Measurements from ENCODE around the gene VSX2.

Gene VSX2

DNA sequence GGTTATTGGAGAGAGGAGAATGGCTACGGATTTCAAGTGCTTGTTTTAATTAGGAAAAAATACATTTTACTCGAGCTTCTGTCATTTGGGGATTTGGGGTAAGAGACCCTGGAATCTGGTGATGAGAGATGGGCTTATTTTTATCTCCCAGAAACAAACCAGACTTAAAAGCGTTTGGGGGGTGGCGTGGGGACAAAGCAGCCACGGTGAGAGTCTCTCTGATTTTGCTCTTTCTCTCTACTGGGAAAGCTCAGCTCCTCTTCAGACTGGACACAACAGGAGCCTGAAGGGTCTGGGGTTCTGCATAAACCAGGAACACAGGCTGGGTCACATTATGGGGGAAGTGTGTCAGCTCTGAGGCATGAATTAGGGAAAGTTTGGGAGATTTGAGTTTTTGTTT lies 3.8 kb downstream of the VSX2 start:
- peaks cover 34% of the 10 kb centered on the region for H3K4me1 Mint-ChIP-seq
- ATAC-seq, result no peak
- H3K27ac Mint-ChIP-seq, result no peak overlapping the region
- peaks cover 90% of the 10 kb centered on the region for H3K27me3 Mint-ChIP-seq
- H3K4me3 Mint-ChIP-seq, result no peak overlapping the region
- no peaks in the 10 kb centered on the region for H3K36me3 Mint-ChIP-seq
- no peaks in the 10 kb centered on the region for H3K9me3 Mint-ChIP-seq

DNA sequence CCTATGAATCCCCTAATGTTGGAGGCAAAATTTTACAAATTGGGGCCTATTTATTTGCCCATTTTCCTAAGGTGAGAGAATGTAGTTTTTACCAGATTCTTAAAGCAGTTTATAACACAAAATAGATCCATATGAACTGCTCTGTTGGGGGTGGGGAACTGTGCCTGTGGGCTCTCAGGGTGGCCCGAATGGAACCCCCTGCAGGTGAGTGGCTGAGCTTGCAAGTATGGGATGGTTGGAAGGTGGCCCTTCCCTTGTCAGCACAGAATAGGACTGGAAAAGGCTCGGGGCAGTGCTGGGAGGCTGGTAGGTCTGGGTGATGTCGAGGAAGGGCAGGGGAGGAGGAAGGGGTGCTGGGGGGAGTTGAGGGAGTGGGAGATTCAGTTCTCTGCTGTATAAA lies 4.9 kb downstream of the VSX2 start:
- ATAC-seq, result no peak
- Mint-ChIP-seq H3K27me3 (peaks cover 80% of the 10 kb centered on the region), H3K36me3 (no peaks in the 10 kb centered on the region), H3K4me3 (no peak overlapping the region), H3K9me3 (no peaks in the 10 kb centered on the region), H3K27ac (no peak overlapping the region), H3K4me1 (peaks cover 34% of the 10 kb centered on the region)

DNA sequence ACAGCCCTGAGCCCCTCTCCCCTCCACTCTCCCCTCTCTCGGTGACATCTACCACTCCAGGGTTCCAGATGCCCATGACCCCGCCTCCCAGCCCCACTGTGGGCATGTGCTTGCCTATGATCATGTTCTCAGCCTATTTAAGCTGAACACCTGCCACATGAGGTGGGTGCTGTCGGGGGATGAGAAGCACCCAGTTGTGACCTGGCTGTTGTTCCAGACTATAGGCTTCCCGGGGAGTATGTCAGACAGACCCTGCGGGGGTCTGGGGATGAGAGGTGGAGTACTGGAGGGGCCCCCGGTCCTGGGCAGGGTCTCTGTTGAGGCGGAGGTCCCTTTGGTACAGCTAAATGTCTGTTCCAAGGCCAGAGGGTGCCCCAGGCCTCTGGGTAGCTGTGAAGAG lies 6.0 kb downstream of the VSX2 start:
- Mint-ChIP-seq H3K36me3 (no peaks in the 10 kb centered on the region), H3K9me3 (no peaks in the 10 kb centered on the region), H3K4me1 (peaks cover 31% of the 10 kb centered on the region), H3K27ac (no peak overlapping the region), H3K27me3 (peaks cover 70% of the 10 kb centered on the region), H3K4me3 (no peak overlapping the region)
- ATAC-seq, result no peak

DNA sequence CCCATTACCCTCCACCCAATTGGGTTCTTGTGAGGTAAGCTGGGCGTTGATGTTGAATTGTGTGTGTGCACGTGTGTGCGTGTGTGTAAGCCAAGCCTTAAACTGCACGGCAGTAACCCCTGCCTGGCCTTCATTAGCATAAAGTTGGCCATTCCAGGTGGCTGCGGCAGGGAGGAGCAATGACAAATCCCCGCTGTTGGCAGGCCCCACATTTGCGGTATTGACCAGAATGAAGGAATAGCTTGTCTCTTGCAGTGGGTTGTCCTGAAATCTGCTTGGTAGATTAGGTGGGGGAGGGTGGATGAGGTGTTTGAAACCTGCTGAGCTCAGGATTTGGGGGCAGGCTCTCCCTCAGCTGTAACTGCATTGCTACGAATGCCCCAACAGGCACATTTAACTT lies 7.3 kb downstream of the VSX2 start:
- Mint-ChIP-seq H3K36me3 (no peaks in the 10 kb centered on the region), H3K27me3 (peaks cover 61% of the 10 kb centered on the region), H3K4me1 (peaks cover 21% of the 10 kb centered on the region), H3K4me3 (no peak overlapping the region), H3K9me3 (no peaks in the 10 kb centered on the region), H3K27ac (no peak overlapping the region)
- no peak for ATAC-seq

DNA sequence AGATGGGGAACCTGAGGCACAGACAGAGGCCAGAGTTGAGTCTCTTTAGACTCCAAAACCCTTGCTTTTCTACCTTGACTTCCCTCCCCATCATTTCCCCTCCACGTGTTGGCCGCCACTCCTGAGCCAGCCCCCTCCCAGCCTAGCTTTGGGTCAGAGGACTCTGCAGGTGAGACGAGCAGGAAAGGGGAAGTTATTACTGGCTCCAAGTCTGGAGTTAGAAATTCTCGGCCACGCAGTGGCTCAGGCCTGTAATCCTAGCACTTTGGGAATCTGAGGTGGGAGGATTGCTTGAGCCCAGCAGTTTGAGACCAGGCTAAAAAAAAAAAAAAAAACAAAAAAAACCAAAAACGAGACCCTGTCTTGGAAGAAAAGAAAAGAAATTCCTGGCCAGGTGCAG lies 8.8 kb downstream of the VSX2 start:
- H3K4me1 Mint-ChIP-seq, result peaks cover 10% of the 10 kb centered on the region
- H3K4me3 Mint-ChIP-seq, result no peak overlapping the region
- H3K27ac Mint-ChIP-seq, result no peak overlapping the region
- no peaks in the 10 kb centered on the region for H3K36me3 Mint-ChIP-seq
- no peaks in the 10 kb centered on the region for H3K9me3 Mint-ChIP-seq
- no peak for ATAC-seq
- H3K27me3 Mint-ChIP-seq, result peaks cover 54% of the 10 kb centered on the region

DNA sequence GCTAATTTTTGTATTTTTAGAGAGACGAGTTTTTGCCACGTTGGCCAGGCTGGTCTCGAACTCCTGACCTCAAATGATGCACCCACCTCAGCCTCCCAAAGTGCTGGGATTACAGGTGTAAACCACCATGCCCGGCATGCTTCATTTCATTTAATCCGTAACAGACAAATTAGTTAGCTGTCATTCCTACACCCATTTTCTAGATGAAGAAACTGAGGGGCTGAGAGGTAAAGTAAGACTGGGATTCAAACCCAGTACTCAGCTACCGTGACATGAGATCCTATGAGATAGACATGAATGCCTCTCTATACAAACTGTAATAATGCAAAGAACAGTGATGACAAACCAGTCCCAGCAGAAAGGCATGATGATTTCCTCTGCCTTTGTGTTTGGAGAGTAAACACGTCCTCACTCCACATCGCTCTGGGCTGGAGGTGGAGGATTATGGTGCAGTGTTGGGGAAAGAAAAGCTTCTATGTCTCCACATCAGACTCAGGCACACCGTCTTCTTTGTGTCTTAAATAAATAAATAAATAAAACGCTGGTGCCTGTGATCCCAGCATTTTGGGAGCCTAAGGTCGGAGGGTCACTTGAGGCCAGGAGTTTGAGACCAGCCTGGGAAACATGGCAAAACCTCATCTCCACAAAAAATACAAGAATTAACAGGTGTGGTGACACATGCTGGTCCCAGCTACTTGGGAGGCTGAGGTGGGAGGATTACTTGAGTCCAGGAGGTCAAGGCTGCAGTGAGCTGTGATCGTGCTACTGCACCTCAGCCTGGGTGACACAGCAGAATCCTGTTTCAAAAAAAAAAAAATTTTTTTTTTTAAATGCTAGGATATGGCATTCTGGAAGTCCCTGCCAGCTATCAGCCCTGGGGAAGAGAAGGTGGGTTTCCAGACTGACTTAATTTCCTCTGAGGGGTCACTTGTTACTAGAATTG lies 10.5 kb downstream of the VSX2 start:
- no peak overlapping the region for H3K27ac Mint-ChIP-seq
- ATAC-seq, result no peak
- H3K36me3 Mint-ChIP-seq, result no peaks in the 10 kb centered on the region
- H3K27me3 Mint-ChIP-seq, result peaks cover 37% of the 10 kb centered on the region
- peaks cover 6% of the 10 kb centered on the region for H3K4me1 Mint-ChIP-seq
- H3K9me3 Mint-ChIP-seq, result no peaks in the 10 kb centered on the region
- H3K4me3 Mint-ChIP-seq, result no peak overlapping the region

DNA sequence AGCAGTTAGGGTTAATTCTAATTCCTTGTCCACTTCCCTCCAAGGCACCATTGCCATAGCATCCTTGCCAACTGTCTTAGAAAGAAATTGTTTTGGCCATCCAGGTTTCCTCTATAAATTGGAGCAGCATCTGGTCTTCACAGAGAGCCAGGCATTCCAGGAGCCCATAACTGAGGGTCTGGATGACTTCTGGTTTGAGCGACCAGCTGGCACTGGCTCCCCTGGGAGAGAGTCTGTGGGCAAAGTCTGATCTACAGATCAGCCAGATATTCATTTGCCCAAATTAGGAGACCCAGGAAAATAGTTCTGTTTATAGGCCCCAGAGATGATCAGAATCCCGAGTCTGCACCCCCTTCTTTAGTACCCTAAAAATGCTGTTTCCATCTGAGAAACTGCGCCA lies 16.0 kb downstream of the VSX2 start:
- no peaks in the 10 kb centered on the region for H3K36me3 Mint-ChIP-seq
- H3K4me1 Mint-ChIP-seq, result peaks cover 13% of the 10 kb centered on the region

DNA sequence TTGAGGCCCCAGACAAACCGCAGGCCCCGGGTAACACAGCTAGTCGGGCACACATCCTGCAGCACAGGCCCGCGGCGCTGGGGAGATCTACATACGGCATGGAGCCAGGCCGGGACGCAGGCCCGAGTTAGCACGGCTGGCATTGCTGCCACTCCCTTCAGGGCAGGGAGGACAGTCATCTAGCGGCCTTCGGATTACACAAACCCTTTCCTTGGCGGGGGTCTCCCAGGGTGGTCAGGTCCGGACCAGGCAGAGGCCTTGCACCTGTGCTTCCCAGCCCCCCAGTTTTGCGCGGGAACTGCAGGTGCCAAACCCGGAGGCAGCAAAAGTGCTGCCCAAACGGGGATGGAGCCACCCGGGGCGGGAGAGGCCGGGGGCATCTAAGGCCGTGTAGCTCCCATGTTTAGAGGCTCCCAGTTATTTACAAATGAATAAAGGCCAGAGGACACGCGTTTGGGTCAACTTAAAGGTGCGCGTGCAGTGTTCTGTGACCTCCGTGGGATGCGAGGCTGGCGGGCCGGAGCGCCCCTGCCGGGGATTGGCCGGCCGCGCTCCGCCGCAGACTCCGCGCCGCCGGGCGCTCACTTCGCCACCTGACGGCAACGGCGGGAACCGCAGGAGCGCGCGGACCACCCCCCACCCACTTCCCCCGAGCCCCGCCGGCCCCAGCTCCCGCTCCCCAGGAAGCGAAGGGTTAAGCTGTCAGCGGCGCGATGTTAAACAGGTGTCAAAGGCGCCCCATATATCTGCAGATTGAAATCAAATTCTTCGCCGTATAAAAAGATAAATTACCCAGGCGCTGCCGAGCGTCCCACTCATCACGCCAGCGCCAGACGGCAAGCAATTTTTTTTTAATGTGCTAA lies 18.1 kb downstream of the VSX2 start:
- no peak overlapping the region for H3K27ac Mint-ChIP-seq
- peaks cover 9% of the 10 kb centered on the region for H3K27me3 Mint-ChIP-seq
- peak; percentile 84 for ATAC-seq
- no peaks in the 10 kb centered on the region for H3K36me3 Mint-ChIP-seq
- peak overlapping the region; percentile 77 for H3K4me3 Mint-ChIP-seq
- no peaks in the 10 kb centered on the region for H3K9me3 Mint-ChIP-seq
- H3K4me1 Mint-ChIP-seq, result peaks cover 7% of the 10 kb centered on the region

More for the DNA sequence above, 16.0 kb downstream of the VSX2 start:
- no peak overlapping the region for H3K27ac Mint-ChIP-seq
- H3K9me3 Mint-ChIP-seq, result no peaks in the 10 kb centered on the region
- ATAC-seq, result no peak
- H3K27me3 Mint-ChIP-seq, result peaks cover 20% of the 10 kb centered on the region
- H3K4me3 Mint-ChIP-seq, result no peak overlapping the region

DNA sequence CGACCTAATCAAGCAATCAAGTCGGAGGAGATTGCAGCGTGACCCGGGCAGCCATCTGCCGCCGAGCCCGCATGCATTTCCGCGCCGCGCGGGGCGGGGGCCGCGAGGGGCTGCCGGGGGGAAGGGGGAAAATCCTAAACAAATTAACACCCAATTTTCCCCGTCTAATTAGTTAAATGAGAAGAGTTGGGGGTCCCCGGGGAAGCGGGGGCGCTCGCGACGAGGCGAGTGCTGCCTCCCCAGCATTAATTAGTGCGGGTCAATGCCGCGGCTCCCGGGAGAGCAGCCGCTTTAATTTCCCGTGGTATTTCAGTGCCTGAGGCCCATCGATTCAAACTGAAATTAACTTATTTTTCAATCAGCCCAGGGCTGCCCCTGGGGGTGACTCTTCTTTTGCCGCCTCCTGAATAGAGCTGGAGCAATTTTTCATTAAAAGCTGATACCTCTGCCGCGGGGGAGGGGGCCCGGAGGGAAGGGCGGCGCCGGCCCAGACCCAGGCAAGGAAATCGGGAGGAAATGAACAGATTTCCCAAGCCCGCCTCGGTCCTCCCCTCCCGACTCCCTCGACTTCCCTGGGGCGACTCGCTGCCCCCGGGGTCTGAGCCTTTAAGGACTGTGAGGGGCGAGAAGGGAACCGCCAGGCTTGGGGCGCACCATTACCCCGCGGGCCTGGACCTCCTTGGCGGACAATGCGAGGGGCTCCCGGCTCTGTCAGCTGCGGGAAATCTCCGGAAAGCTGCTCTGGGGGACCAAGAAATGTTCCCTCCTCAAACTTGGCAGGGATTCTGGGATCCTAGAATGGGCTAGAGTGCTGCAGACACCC lies 18.9 kb downstream of the VSX2 start:
- Mint-ChIP-seq H3K9me3 (no peaks in the 10 kb centered on the region), H3K4me3 (peak overlapping the region; percentile 77), H3K27ac (no peak overlapping the region), H3K27me3 (peaks cover 9% of the 10 kb centered on the region), H3K36me3 (no peaks in the 10 kb centered on the region), H3K4me1 (peaks cover 7% of the 10 kb centered on the region)
- ATAC-seq, result no peak

DNA sequence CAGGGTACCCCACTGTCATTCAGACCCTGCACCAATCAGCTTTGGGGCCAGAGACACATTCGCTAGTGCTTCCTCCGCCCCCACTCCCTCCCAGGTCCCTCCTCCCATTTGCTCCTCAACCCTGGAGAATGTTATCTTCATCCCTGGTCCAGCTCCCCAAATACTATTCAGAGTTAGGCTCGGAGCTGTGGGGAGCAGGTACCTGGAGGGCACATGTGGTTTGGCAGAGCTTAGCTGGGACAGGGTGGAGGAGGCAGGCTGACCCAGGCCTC lies 19.5 kb downstream of the VSX2 start:
- ATAC-seq, result no peak
- peaks cover 7% of the 10 kb centered on the region for H3K4me1 Mint-ChIP-seq
- H3K27ac Mint-ChIP-seq, result no peak overlapping the region
- H3K27me3 Mint-ChIP-seq, result peaks cover 9% of the 10 kb centered on the region
- H3K36me3 Mint-ChIP-seq, result no peaks in the 10 kb centered on the region
- no peak overlapping the region for H3K4me3 Mint-ChIP-seq
- no peaks in the 10 kb centered on the region for H3K9me3 Mint-ChIP-seq

DNA sequence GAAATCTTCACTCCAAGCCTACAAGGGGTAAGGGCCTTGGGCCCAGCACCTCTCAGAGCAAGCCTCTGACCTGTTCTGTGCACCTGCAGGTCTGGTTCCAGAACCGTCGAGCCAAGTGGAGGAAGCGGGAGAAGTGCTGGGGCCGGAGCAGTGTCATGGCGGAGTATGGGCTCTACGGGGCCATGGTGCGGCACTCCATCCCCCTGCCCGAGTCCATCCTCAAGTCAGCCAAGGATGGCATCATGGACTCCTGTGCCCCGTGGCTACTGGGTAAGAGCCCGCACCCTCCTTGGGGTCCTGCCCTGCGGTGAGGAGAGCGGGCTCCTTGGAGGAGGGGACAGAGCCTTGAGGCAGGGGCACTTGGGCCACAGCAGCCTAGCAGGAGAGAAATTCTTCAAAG lies 20.3 kb downstream of the VSX2 start:
- H3K9me3 Mint-ChIP-seq, result no peaks in the 10 kb centered on the region
- H3K4me1 Mint-ChIP-seq, result peaks cover 7% of the 10 kb centered on the region
- no peak overlapping the region for H3K4me3 Mint-ChIP-seq
- no peaks in the 10 kb centered on the region for H3K36me3 Mint-ChIP-seq
- peaks cover 9% of the 10 kb centered on the region for H3K27me3 Mint-ChIP-seq
- no peak for ATAC-seq
- H3K27ac Mint-ChIP-seq, result no peak overlapping the region

DNA sequence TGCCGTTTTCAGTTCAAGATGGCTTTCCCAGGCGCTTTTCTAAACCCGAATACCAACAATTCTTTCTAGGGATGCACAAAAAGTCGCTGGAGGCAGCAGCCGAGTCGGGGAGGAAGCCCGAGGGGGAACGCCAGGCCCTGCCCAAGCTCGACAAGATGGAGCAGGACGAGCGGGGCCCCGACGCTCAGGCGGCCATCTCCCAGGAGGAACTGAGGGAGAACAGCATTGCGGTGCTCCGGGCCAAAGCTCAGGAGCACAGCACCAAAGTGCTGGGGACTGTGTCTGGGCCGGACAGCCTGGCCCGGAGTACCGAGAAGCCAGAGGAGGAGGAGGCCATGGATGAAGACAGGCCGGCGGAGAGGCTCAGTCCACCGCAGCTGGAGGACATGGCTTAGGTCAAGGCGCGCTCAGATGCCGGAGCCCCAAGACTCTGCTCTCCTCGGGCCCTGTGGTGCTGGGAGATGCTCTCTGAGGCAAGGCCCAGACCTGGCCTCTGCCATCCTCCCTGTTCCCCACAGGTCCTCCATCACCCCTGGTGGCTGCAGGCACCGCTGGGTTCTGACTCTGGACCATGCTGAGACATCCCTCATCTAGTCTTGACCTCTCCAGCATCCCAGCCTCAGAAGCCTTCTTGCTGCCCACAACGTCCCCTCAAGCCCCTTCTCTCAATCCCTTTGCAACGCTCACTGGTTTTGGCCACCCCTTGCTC lies 21.4 kb downstream of the VSX2 start:
- H3K27me3 Mint-ChIP-seq, result peaks cover 14% of the 10 kb centered on the region
- H3K36me3 Mint-ChIP-seq, result no peaks in the 10 kb centered on the region
- no peak overlapping the region for H3K4me3 Mint-ChIP-seq
- ATAC-seq, result no peak
- no peak overlapping the region for H3K27ac Mint-ChIP-seq
- no peaks in the 10 kb centered on the region for H3K9me3 Mint-ChIP-seq
- peaks cover 7% of the 10 kb centered on the region for H3K4me1 Mint-ChIP-seq

DNA sequence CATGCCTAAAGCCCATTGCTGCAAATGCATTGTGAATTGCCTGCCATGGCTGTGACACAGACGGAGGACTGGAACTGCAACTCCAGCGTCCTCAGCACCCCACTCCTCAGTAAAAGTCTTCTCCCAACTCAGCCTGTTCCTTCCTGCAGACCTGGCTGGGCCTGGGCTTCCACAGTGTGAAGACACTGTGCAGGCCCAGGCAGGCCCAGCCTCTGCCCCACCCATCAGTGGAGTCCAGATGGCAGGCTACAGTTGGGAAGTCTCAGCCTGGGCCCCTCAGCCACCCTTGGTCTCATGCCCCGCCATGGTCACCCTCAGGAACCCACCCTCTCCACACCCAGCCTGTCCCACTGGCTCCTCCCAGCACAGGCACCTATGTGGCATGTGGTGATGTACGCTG lies 22.0 kb downstream of the VSX2 start:
- Mint-ChIP-seq H3K27me3 (peaks cover 20% of the 10 kb centered on the region), H3K27ac (no peak overlapping the region), H3K9me3 (no peaks in the 10 kb centered on the region), H3K36me3 (no peaks in the 10 kb centered on the region), H3K4me1 (peaks cover 7% of the 10 kb centered on the region), H3K4me3 (no peak overlapping the region)
- no peak for ATAC-seq

DNA sequence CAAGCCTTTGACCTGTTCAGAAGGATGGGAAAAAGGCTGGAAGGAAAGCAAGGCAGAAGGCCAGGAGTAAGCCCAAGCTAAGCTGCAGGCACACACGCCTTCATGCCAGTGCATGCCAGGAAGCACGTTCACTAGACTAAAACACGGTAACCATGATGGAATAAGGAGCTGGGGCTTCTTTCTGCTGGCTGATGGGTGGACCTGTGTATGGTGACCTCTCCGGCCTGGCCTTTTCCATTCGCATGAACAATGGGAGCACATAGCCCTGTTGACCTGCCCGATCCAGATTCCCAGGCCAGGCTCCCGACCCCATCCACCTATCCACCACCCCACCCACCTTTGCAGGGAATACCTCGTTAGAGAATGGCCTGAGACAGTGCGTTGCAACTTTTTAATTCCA lies 22.8 kb downstream of the VSX2 start:
- no peaks in the 10 kb centered on the region for H3K36me3 Mint-ChIP-seq
- no peak overlapping the region for H3K27ac Mint-ChIP-seq
- H3K27me3 Mint-ChIP-seq, result peaks cover 22% of the 10 kb centered on the region
- H3K4me3 Mint-ChIP-seq, result no peak overlapping the region
- no peak for ATAC-seq
- peaks cover 2% of the 10 kb centered on the region for H3K4me1 Mint-ChIP-seq
- no peaks in the 10 kb centered on the region for H3K9me3 Mint-ChIP-seq

DNA sequence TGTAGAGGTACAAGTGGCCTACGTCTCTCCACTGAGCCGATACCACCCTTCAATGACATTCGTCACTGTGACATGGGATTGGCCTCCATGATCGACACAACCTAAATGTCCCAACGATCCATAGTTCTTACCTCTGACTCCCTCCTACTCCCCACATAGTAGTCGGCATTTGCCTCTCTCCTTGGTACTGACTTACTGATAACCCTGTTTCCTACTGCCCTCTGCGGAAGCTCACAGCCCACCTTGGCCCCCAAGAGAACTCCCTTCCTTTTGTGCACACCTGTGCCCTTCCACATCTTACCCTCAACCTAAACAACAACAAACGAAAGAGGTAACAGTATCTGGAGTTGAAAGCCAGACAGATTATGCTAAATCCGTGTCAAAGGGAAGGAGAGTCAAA lies 23.9 kb downstream of the VSX2 start:
- Mint-ChIP-seq H3K4me3 (no peak overlapping the region), H3K9me3 (no peaks in the 10 kb centered on the region), H3K4me1 (no peaks in the 10 kb centered on the region), H3K27me3 (peaks cover 22% of the 10 kb centered on the region), H3K27ac (no peak overlapping the region), H3K36me3 (no peaks in the 10 kb centered on the region)
- no peak for ATAC-seq
